ENCODE data around the gene CCN5. TPM values are rescaled to one million over a fixed set of nuclear protein-coding genes. Genes with fewer than 3 reads are reported as not detected.
A peak's percentile ranks its signal among the peaks of the same experiment; 100 is the strongest.

Gene CCN5
- total RNA-seq, 1 donor from 2014 or later, result 134 TPM

DNA sequence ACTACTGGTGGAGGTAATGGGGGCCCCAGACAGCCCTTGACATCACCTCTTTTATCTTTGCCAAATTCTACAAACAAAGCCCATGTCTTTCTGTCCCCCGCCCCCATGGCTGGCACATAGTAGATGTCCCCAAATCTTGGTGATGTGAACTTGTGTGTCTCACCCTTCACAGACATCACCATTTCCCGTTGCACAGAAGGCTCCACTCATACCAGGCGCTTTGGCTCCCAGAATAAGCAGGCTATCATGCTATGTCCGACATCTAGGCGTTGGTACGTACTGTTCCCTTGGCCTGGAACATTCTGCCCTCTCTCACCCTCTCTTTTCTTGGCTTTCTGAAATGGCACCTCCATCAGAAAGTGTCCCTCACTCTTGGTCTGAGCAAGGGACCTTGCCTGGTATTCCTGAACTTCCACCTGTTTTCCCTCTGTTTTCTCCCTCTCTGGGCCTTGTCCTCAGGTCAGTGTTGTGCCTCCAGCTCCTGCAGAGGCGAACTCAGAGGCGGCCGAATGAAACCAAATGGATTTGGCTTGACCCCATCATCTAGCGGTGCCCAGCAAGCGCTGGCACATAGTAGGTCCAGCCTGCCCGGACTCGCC is 968 bp upstream of the CCN5 start:
- peaks cover 57% of the 10 kb centered on the region for H3K4me1 ChIP-seq

DNA sequence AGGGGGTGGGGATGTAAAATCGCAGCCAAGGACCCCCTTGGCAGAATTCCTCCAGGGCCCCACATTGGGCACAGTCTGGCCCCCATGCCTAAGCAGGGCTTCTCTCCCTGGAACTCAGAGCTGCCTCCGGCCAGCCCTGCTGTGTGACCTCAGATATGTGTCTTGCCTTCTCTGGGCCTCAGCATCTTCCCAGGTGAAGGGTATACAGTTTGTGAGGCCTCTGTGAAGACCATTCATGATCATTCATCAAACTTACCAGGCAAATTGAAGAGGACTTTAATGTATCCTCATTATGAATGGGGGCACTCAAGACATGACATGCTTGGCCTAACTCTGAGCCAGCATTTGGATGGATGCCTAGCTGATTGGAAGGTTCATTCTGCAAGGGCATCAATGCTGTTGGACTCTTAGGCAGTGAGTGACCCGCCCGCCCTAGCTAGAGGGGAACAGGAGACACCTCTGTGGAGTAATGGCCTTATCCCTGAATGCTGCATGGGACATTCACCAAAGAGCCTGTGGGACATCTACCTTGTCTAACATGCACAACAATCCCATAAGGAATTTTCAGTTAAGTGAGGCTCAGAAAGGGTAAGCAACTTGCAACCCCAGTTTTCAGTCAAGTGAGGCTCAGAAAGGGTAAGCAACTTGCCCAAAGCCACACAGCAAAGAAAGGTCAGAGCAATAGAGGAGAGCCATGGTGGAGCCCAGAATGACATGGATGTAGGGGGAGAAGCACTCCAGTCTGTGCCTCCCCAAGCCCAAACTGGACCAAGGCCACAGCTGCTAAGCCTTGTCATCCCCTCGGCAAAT is 535 bp downstream of the CCN5 start:
- H3K4me3 ChIP-seq, result peak overlapping the region; percentile 29 to 38
- H3K36me3 ChIP-seq, result no peaks in the 10 kb centered on the region
- H3K9me3 ChIP-seq, result no peaks in the 10 kb centered on the region
- no peaks in the 10 kb centered on the region for H3K27me3 ChIP-seq
- peaks cover 71% of the 10 kb centered on the region for H3K4me1 ChIP-seq
- no peak for DNase-seq (ENCODE audit: extremely low spot score in 2 of 2)
- peak overlapping the region; percentile 92 for H3K27ac ChIP-seq
- intact Hi-C loops (cut with DNase I), result no loop called here
- TF ChIP-seq, protein P1, sequence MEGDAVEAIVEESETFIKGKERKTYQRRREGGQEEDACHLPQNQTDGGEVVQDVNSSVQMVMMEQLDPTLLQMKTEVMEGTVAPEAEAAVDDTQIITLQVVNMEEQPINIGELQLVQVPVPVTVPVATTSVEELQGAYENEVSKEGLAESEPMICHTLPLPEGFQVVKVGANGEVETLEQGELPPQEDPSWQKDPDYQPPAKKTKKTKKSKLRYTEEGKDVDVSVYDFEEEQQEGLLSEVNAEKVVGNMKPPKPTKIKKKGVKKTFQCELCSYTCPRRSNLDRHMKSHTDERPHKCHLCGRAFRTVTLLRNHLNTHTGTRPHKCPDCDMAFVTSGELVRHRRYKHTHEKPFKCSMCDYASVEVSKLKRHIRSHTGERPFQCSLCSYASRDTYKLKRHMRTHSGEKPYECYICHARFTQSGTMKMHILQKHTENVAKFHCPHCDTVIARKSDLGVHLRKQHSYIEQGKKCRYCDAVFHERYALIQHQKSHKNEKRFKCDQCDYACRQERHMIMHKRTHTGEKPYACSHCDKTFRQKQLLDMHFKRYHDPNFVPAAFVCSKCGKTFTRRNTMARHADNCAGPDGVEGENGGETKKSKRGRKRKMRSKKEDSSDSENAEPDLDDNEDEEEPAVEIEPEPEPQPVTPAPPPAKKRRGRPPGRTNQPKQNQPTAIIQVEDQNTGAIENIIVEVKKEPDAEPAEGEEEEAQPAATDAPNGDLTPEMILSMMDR (IDR thresholded peaks at IDR 0.05), result no peak
- TF ChIP-seq POLR2A (IDR thresholded peaks at IDR 0.05), result no peak
- TF ChIP-seq POLR2AphosphoS5 (IDR thresholded peaks at IDR 0.05; ENCODE audit: insufficient read depth in 1 of 2, low read depth in 1 of 2), result no peak

More for the DNA sequence above, 968 bp upstream of the CCN5 start:
- TF ChIP-seq, protein P1 (IDR thresholded peaks at IDR 0.05), result no peak
- TF ChIP-seq POLR2AphosphoS5 (IDR thresholded peaks at IDR 0.05; ENCODE audit: insufficient read depth in 1 of 2, low read depth in 1 of 2) (no peak), POLR2A (IDR thresholded peaks at IDR 0.05) (no peak)
- Histone ChIP-seq H3K4me3 (peak overlapping the region in 1 of 2 donors; percentile 29), H3K36me3 (no peaks in the 10 kb centered on the region), H3K27me3 (no peaks in the 10 kb centered on the region), H3K27ac (peak overlapping the region; percentile 92), H3K9me3 (no peaks in the 10 kb centered on the region)
- DNase-seq (ENCODE audit: extremely low spot score in 2 of 2), result no peak
- intact Hi-C loops (cut with DNase I), result no loop called here

DNA sequence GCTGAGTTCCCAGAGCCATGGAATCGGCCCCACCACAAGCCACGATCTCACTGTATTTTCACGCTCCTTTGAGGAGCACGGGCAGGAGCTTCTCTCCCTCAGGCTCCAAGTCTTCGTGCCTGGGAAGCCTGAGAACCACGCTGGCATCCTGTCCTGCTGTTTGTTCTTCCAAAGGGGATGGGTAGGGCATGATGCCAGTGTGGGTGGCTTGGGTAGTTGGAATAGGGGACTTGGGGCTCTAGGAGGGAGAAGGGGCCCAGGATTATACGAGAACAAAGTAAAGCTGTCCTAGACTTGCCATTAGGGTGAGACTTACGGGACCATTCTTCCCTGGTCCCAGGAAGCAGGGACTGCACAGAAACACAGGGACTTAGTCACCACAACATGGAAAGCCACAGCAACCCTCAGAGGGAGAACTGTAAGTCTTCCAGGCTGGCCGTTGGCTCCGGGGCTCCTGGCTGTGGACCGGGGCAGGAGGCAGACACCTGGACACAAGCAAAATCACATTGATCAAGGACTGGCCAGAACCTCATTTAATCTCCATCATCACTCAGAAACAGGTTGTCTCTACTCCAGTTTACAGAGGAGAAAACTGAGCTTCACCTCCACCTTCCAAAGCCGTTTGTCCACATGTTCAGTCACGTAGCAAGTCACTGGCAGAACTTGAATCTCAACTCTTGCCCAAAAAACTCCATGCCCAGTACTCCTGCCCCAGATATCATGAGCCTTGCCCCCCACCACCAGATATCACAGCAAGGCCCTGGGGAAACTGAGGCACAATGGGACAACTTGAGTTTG is 1.3 kb downstream of the CCN5 start:
- DNase-seq (ENCODE audit: extremely low spot score in 2 of 2), result no peak
- Histone ChIP-seq H3K36me3 (no peaks in the 10 kb centered on the region), H3K9me3 (no peaks in the 10 kb centered on the region), H3K27ac (peak overlapping the region; percentile 92), H3K27me3 (no peaks in the 10 kb centered on the region), H3K4me3 (peak overlapping the region; percentile 29 to 38), H3K4me1 (peaks cover 74% of the 10 kb centered on the region)
- TF ChIP-seq, protein P1 (IDR thresholded peaks at IDR 0.05), result no peak
- TF ChIP-seq POLR2AphosphoS5 (IDR thresholded peaks at IDR 0.05; ENCODE audit: insufficient read depth in 1 of 2, low read depth in 1 of 2) (no peak), POLR2A (IDR thresholded peaks at IDR 0.05) (no peak)
- intact Hi-C loops (cut with DNase I), result no loop called here

DNA sequence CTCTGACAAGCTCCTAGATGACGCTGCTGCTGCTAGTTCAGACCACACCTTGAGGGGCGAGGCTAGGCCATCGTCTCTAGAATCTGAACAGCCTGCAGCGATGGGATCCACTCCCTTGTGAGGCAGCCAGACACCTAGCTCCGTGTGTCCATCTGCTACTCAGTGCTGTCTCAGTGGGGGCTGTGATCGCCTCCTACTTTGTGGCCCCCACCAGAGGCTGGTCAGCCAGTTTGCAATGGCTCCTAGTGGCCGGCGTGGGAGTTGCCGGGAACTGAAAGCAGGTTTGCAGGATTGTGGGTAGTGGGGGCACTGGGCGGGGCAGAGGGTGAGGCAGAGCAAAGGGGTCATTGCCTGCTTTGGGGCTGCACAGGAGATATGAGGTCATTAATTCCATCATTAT is 2.8 kb downstream of the CCN5 start:
- no peak for DNase-seq (ENCODE audit: extremely low spot score in 2 of 2)
- intact Hi-C loops (cut with DNase I), result no loop called here
- Histone ChIP-seq H3K27ac (peak overlapping the region; percentile 92), H3K27me3 (no peaks in the 10 kb centered on the region), H3K36me3 (no peaks in the 10 kb centered on the region), H3K9me3 (no peaks in the 10 kb centered on the region), H3K4me1 (peaks cover 74% of the 10 kb centered on the region), H3K4me3 (peak overlapping the region in 1 of 2 donors; percentile 38)
- TF ChIP-seq POLR2A (IDR thresholded peaks at IDR 0.05), result no peak
- TF ChIP-seq, protein P1 (IDR thresholded peaks at IDR 0.05), result peak in 1 of 3 experiments; percentile 14

Data from vagina (tissue), 2 donors.